ACHN (cell line): ENCODE measurements around the gene MC2R.
"Not testable (repeated sequence)": the region's sequence is repeated elsewhere in the genome, so short reads cannot be mapped to it uniquely, and the experiment has no call there.

Source experiments
- DNase-seq: peaks from one replicate; pipeline ENCODE4 v3.0.0-alpha.2; 2015
- in situ Hi-C: cut with HindIII; loops from 2 replicates; pipeline ENCODE4 v1.10.0; 2017; ENCODE audit warnings: low sequenced_read_pairs, low pct_ligation_motif_present, low pct_unique_long_range_greater_than_20kb

Gene MC2R

DNA sequence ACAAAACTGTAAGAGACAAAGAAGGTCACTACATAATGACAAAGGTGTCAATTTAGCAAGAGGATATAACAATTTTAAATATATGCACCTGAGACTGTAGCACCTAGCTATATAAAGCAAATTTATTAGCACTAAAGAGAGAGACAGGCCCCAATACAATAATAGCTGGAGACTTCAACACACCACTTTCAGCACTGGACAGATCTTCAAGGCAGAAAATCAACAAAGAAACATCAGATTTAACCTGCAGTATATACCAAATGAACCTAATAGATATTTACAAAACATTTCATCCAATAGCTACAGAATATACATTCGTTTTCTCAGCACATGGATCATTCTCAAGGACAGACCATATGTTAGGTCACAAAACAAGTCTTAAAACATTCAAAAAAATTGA is 14.7 kb downstream of the MC2R start:
- DNase-seq = no peak
- in situ Hi-C loops = no loop called here

GRCh38 chr18:13895505-13896033 is 19.8 kb downstream of the MC2R start:
- in situ Hi-C loops = no loop called here
- no peak for DNase-seq

- in situ Hi-C loops = no loop called here
- DNase-seq = no peak
Measured at GRCh38 chr18:13894531-13894930, 20.8 kb downstream of the MC2R start.

DNA sequence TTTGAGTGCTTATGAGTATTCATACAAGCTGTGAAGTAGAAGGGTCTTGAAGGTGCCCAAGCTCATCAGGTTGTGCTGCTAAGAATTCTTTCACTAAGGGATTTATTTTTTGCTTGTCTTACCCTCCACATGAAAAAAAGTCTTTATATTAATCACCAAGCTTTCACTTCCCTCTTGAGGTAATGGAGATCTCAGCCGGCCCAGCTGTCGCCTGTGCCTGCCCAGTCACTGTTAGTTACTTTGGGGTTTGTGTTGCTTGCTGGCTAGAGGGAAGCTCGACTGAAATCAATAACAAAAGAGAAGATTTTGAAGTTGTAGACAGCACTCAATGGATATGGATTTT is 21.9 kb downstream of the MC2R start:
- in situ Hi-C loops = no loop called here
- no peak for DNase-seq

- DNase-seq = no peak
- in situ Hi-C loops = no loop called here
Measured at GRCh38 chr18:13892098-13892497, 23.2 kb downstream of the MC2R start.

DNA sequence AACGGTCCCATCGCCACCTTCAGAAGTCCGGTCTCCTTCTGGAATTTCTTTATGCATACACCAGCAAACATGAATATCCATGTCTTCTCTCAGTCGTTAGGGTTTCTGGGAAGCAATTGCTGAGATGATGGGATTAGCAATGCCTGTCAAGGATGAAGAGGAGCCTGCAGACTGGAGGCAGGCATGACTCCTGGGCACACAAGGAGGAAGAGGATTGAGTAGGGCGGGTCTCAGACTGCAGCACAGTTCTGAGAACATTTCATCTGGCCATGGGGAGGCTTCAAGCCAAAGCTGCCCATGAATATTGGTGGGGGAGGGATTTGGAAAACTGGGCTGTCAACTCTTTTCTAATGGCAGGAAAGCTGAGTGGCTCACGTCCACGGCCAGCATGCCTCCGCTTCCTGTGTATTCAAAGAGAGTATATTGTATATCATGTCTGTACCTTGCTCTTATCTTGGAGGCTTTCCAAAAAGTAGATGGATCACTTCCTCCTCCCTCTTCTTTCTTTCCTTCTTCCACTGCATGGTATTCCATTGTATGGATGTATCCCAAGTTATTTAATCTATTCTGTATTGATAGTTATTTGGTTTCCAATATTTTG is 24.5 kb downstream of the MC2R start:
- in situ Hi-C loops = no loop called here
- DNase-seq = no peak

DNA sequence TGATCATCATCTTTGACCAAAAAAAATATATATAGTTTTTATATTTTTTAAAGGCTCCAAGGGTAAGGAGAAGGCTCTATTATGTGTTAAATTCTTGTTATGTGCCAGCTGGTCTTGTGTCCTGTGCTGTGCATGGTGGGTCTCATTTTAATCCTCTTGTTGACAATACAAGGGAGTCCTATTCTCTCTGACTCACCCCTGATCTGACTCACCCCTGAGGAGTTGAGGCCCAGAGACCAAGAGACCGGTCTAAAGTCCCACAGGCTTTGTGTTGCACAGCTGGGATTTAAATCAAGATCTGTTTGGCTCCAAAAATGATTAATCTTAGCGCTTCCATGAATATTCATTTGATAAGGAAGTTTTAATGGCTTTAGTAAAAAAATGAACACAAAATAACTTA is 25.7 kb downstream of the MC2R start:
- no peak for DNase-seq
- in situ Hi-C loops = no loop called here

DNA sequence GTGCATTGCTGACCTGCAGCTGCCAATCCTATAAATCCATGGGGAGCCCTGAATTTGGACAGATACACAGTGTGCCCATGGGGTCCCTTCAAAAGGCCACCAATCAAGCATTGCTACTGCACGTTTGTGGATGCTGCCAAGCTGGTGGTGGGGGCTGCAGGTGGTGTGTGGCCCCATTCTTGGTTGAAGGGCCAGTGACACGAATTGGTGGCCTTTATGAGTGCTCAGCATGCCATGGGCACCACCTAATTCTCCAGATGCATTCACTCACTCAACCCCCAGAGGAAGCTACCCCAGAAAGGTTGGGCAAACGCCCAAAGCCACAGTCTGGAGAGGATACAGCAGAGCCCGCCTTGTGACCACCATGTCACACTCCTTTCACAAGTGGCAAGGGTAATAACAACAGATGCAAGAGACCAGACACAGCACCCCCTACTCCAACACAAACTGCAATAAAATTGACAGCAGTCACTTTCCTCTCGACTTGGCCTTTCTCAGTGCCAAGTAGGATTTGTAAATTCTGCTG is 27.1 kb downstream of the MC2R start:
- in situ Hi-C loops = no loop called here
- DNase-seq = no peak

GRCh38 chr18:13885009-13885408 is 30.3 kb downstream of the MC2R start:
- in situ Hi-C loops = no loop called here
- DNase-seq = no peak

- DNase-seq = no peak
- in situ Hi-C loops = no loop called here
Measured at GRCh38 chr18:13879937-13880336, 35.4 kb downstream of the MC2R start.

DNA sequence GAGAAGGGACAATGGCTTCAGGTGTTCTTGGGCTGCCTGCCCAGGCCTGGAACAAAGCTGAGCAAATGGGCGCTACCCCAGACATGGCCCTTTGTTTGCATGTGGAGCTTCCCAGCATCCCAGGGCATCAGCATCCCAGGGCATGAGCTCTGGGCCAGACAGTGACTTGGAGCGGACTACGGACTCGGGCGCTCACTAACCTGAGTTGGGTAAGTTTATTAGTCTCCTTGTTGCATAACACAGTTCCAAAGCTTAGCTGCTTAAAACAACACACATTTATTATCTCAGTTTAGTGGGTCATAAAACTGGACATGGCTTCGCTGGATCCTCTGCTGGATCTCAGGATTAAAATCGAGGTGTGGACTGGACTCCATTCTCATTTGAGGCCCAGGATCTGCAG is 35.8 kb downstream of the MC2R start:
- no peak for DNase-seq

GRCh38 chr18:13878857-13879256 is 36.5 kb downstream of the MC2R start:
- in situ Hi-C loops = no loop called here
- DNase-seq = no peak

More for the DNA sequence above, 35.8 kb downstream of the MC2R start:
- in situ Hi-C loops = no loop called here

DNA sequence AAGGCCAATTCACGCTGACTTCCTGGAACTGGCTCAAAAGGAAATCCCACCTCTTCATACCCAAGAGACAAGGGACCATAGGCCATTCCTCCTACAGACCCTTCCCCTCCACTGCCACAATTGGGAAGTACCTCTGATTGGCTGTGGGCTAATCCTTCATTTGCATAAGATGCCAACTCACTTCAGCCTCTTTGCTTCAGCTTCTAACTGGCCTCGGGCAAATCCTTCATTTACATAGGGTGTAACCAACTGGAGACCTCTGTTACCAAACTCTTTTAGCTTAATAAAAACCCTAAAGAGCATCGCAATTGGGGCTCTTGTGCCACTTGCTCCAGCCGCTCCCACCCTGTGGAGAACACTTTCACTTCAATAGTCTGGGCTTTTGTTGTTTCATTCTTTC is 38.2 kb downstream of the MC2R start:
- DNase-seq = no peak
- in situ Hi-C loops = no loop called here

GRCh38 chr18:13874558-13874957 is 40.8 kb downstream of the MC2R start:
- in situ Hi-C loops = no loop called here
- no peak for DNase-seq

GRCh38 chr18:13872932-13873331 is 42.4 kb downstream of the MC2R start:
- no peak for DNase-seq
- in situ Hi-C loops = no loop called here

GRCh38 chr18:13872373-13872772 is 43.0 kb downstream of the MC2R start:
- in situ Hi-C loops = no loop called here
- DNase-seq = no peak

DNA sequence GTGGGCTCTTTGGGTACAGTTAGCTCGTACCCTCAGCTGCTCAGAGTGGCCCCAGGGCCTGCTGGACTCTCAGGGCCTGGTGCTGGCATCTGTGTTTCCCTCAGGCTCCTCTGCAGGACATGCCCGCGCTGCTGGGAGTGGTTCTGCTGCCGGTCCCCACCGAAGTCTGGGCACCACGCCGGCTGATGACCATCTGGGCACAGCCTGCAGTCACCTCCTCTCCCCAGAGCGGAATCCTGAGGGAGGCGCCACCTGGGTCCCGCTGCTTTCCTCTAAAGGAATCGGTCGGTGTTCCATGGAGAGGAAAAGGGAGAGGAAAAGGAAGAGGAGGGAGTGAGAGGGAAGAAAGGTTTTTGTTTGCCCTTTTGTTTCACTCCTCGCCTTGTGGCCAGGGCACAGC is 43.6 kb downstream of the MC2R start:
- in situ Hi-C loops = no loop called here
- no peak for DNase-seq

DNA sequence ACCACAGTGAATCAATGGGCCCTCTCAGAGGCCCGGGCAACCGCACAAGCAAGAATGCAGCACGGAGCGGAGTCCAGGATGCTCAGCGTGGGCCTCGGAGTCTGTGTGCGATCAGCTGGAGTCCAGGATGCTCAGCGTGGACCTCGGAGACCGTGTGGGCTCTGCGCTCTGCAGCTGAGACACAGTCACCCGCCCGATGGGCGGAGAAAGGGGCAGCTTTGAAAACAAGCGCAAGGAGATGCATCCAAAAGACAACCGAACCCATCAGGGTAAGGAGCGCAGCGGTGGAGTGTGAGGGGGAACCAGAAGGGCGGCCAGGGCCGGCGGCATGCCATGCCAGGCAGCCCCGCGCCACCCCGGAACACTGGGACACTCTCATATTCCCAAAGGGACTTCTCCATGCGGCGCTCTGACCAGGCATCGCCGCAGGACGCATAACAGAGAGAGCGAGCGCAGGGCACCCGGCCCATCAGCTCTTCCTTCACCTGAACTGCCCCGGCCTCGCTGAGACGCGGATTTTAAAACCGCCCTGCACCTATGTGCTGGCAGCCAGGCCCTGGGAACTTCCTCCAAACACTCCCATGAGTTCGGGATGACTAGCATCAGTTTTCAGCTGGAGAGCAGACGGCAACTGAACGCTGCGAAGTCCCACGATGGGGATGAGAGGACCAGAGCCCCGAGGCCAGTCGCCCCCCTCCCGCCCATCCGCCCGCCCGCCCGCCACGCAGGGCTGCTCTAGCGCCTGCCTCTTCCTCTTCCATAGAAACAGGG is 46.6 kb downstream of the MC2R start:
- in situ Hi-C loops = no loop called here
- no peak for DNase-seq

- in situ Hi-C loops, DNase-seq: not testable (repeated sequence)
Measured at GRCh38 chr18:13862898-13863297, 52.4 kb downstream of the MC2R start.

GRCh38 chr18:13849791-13850190 is 65.5 kb downstream of the MC2R start:
- in situ Hi-C loops = no loop called here
- DNase-seq = no peak
